T1000 (cell line): ENCODE measurements around the gene ATP10A.

Experiments used
- DNase-seq: peaks from one replicate; lab custom pipeline; 2025; ENCODE audit warnings: mixed read lengths; lab: John Stamatoyannopoulos, UW

ATP10A gene

GRCh38 chr15:25701721-25702465, 161.2 kb downstream of the ATP10A start:
- no peak for DNase-seq

GRCh38 chr15:25700916-25701315, 162.2 kb downstream of the ATP10A start:
- no peak for DNase-seq

DNA sequence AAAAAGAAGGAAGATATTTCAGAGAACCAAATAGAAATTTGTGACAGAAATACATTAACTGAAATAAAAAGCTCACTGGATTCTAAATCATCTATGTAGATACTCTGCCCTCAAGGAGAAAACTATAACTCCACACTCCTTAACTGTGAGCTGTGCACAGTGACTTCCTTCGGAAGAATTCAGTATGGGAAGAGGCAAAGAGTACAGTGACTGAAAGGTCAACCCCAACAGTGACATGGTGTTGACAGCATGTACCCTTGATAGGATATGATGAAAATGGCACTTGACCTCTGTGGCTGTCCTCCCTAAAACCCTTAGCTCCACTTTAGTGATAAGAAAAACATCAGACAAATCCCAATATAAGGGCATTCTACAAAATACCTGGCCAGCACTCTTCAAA, 165.5 kb downstream of the ATP10A start:
- DNase-seq = no peak

DNA sequence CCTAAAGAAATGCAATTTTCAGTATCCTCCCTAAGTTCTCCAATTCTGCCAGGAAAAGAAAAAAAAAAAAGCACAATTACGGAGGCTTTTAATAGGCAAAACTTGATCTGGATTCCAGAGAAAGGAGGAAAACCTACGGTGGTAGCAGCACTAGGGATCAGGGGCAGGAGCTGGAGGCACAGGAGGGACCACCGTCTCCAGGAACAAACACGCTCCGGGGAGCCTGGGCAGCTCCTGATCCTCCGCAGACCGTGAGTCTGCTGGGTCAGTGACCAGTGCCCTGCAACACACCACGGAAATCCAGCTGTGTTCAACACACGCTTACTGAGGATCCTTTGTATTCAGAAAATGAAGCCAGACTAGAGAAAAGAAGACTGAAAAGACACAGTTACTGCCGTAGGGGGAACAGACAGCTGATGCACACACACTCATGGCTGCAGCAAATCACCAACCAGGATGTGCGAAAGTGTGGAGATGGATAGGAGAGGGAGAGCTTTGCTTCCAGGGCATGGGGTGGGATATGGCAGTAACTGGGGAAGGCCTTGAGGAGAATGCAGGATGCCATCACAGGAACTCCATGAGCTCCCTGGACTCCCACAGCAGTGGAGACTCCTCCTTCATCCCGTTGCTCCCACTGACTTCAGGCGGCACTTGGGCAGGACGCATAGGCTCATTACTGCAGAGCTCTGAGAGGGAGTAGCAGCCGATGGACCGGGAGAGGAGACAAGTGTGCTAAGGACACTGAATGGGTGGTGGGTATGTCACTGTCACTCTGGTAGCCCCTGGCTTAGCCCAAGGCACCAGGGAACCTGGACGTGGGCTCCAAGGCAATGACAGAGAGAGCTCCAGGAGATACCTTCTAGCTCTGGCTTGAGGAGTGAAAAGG, 167.0 kb downstream of the ATP10A start:
- DNase-seq = no peak

- DNase-seq = no peak
Observed at GRCh38 chr15:25694823-25695312, 168.3 kb downstream of the ATP10A start.

GRCh38 chr15:25694239-25694584, 168.9 kb downstream of the ATP10A start:
- DNase-seq = no peak

- DNase-seq = no peak
Observed at GRCh38 chr15:25693321-25694238, 169.5 kb downstream of the ATP10A start.

- DNase-seq = no peak
Observed at GRCh38 chr15:25691544-25692430, 171.3 kb downstream of the ATP10A start.

DNA sequence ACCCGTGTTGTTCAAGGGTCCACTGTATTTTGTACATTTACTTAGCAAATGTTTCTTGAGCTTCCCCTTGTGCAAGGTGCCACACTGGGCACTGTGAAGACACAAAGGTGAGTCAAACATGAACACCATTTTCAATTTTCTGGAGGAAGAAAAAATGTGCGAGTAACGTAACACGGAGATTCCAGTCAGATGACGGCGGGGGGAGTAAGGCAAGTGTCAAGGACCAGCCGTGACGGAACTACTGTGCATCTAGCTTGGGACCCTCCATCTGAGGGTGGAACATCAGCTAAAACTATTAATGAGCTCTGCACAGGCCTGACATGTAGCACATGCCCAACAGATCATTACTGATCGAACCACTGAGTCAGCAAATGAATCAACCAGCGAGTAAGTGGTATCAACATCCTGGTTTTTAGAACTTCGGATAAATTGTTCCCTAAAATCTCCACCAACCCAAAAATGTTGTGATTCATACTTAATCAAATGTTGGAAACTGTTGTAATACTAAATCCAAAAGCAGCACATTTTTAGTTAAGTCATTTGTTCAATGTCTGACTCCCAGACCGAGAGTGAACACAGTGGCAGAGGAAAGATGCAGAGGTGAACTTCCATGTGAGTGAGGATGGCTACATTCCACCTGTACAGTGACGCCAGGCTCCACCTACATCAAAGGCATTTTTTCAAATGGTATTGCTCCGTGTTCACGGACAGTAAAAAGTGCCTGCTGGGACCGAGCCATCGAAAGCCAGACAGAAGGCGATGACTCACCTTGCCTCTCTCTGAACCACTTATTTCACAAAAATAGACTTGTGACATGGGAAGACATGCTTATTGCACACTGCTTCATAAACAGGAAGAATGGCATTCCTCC, 172.2 kb downstream of the ATP10A start:
- DNase-seq = no peak

GRCh38 chr15:25689592-25689991, 173.5 kb downstream of the ATP10A start:
- no peak for DNase-seq

- DNase-seq = no peak
Observed at GRCh38 chr15:25688166-25688565, 175.0 kb downstream of the ATP10A start.

DNA sequence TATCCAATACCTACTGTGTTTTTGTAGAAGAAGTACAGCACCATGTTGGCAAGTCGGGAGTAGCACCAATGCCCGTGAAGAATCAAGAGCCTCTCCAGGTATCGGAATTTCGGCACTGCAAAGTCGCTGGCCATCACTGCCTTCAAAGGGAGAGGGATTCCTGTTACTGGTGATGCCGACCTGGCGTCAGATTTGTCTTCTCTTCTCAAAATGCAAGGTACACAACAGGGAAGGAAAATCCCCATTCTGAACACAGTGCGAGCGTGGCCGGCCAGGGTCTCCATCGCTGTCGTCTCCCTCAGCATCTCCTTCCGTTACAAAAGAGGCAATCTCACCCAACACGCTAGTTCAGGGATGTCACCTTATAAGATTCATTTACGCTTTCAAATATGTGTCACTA, 175.4 kb downstream of the ATP10A start:
- no peak for DNase-seq

DNA sequence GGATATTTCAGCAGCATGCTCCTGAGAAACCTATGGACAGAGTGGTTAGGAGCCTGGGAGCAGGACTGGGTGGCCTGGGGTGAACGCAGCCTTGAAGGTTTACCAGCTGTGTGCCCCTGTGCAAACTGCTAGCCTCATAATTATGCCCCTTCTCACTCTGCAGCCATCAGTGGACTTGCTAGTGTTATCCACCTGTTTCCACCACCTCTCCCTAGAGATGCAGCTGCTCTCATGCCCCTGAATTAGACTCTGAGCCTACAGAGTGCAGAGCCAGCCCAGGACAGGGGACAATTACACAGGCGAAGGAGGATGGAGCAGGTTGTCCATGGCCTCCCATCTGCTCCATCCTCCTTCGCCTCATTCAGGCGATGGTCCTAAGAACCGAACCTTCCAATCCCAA, 175.9 kb downstream of the ATP10A start:
- no peak for DNase-seq

DNA sequence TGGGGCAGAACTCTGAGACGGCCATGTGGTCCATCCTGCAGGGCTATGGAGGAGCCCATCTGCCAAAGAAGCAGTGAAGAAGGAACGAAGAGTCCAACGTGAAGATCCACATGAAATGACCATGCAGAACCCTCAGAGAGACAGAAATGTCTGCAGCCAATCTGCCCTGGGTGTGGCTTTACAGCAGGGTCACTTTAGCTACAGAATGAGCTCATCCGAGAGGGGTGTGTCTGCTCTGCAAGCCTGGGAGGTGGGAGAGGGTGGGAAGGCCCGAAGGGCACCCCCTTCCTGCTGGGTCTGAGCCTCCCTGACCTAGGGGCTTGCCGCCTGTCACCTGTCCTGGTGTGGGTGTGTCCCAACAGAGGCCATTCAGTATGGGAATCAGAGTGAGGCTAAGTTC, 176.3 kb downstream of the ATP10A start:
- DNase-seq = no peak

- no peak for DNase-seq
Observed at GRCh38 chr15:25684521-25685431, 178.4 kb downstream of the ATP10A start.

- DNase-seq = no peak
Observed at GRCh38 chr15:25683911-25684310, 179.2 kb downstream of the ATP10A start.

DNA sequence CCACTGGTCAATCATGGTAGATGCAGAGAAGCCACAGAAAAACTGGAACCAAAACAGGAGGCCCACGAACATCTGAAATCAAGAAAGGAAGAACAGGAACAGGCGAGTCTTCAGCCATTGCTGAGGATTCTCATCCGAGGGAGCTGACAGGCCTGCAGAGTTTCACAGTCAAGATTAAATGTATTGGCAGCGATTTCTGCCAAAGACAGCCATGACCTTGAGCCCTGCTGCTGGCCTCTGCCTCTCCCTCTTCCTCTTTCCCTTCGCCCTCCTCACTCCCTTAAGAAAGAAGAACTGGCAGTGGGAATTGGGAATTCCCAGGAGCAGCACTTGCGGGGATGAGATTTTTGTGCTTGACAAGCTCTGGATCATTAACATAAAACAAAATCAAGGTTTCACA, 179.7 kb downstream of the ATP10A start:
- no peak for DNase-seq

DNA sequence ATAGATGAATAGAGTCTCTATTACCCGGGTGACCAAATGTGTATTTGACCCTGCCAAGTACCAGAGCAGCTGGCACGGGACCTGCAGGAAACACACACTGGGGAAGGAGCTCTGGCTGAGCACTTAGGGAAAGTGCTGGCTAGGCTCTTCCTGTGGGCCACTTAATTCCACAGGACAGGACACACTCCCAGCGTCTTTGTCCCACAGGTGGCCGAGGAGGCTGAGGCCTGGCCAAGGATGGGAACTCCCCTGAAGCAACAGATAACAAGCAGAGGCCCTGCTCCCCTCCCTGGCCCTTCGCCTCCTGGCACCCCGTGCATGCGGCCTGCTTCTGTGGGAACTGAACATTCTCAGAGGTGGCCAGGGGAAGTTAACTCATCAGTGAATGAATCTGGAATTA, 180.8 kb downstream of the ATP10A start:
- DNase-seq = no peak

GRCh38 chr15:25680686-25681025, 182.5 kb downstream of the ATP10A start:
- no peak for DNase-seq
